Activated CD4-positive, CD25-positive, alpha-beta regulatory T cell (primary cell): ENCODE measurements around the gene MAK.
"Not testable (repeated sequence)": the region's sequence is repeated elsewhere in the genome, so short reads cannot be mapped to it uniquely, and the experiment has no call there.

ENCODE experiments used
- DNase-seq, 4 experiments: peaks; one replicate each; lab custom pipeline; 2025; lab: John Stamatoyannopoulos, UW

MAK gene

GRCh38 chr6:10725716-10726115 is 112.6 kb downstream of the MAK start:
- DNase-seq, result no peak

GRCh38 chr6:10725044-10725443 is 113.3 kb downstream of the MAK start:
- DNase-seq, result no peak

GRCh38 chr6:10723567-10723881 is 114.8 kb downstream of the MAK start:
- no peak for DNase-seq

- peak; percentile 39 to 67 (median 54) for DNase-seq
Measured at GRCh38 chr6:10722820-10723566, 115.3 kb downstream of the MAK start, which contains the start of gene TMEM14C. Gene TMEM14C (plus strand): TSS chr6:10723070. CDS start chr6:10724614, 1,544 bp downstream.

GRCh38 chr6:10722570-10722819 is 115.8 kb downstream of the MAK start:
- no peak for DNase-seq

- DNase-seq, result no peak
Measured at GRCh38 chr6:10721850-10722569, 116.3 kb downstream of the MAK start.

GRCh38 chr6:10720960-10721849 is 117.1 kb downstream of the MAK start:
- DNase-seq, result not testable (repeated sequence)

- DNase-seq, result peak; percentile 8 to 36 (median 20)
Measured at GRCh38 chr6:10720265-10720959, 117.9 kb downstream of the MAK start.

GRCh38 chr6:10719964-10720264 is 118.4 kb downstream of the MAK start:
- DNase-seq, result no peak

- DNase-seq, result no peak
Measured at GRCh38 chr6:10719296-10719963, 118.9 kb downstream of the MAK start.

- no peak for DNase-seq
Measured at GRCh38 chr6:10713962-10714361, 124.4 kb downstream of the MAK start.
